OCI-LY3 (cell line): Measurements from ENCODE around the gene KCTD5.

ENCODE experiments used
- H2AFZ ChIP-seq: fragments of 200-600, 300-600 bp; shearing (Covaris generic); 2 replicates; pipeline ENCODE4 v1.6.0; 2014; ENCODE audit warnings: antibody characterized with exemption, low read depth, low read length
- H3K27ac ChIP-seq: fragments of 200-600, 300-600 bp; sonication (generic); 2 replicates; pipeline ENCODE4 v1.5.1; 2014; ENCODE audit warnings: mild to moderate bottlenecking, low read length, moderate library complexity, mixed read lengths
- H3K27me3 ChIP-seq: fragments of 200-600, 300-600 bp; sonication (generic); 2 replicates; pipeline ENCODE4 v1.6.1; 2014; ENCODE audit warnings: low read depth, low read length, mixed read lengths
- H3K36me3 ChIP-seq: fragments of 200-600, 300-600 bp; sonication (generic); replicated peaks from 2 replicates; pipeline ENCODE3; 2014; ENCODE audit warnings: low read depth, low read length, mixed read lengths
- H3K4me1 ChIP-seq: fragments of 300-600, 200-600 bp; sonication (generic); 2 replicates; pipeline ENCODE4 v1.6.1; 2014; ENCODE audit warnings: low read length, mixed read lengths
- H3K4me2 ChIP-seq: fragments of 200-600, 300-600 bp; sonication (generic); 2 replicates; pipeline ENCODE4 v1.6.1; 2014; ENCODE audit warnings: low read length, mixed read lengths
- H3K4me3 ChIP-seq: fragments of 300-600, 200-600 bp; sonication (generic); 2 replicates; pipeline ENCODE4 v1.5.1; 2014; ENCODE audit warnings: antibody characterized with exemption, mild to moderate bottlenecking, low read length, moderate library complexity
- H3K79me2 ChIP-seq: fragments of 300-600, 200-600 bp; shearing (Covaris generic); 2 replicates; pipeline ENCODE4 v1.6.1; 2014; ENCODE audit warnings: mild to moderate bottlenecking, low read length, mixed read lengths
- H3K9ac ChIP-seq: fragments of 300-600, 200-600 bp; shearing (Covaris generic); 2 replicates; pipeline ENCODE4 v1.6.0; 2014; ENCODE audit warnings: mild to moderate bottlenecking, low read length, moderate library complexity
- H3K9me3 ChIP-seq: fragments of 200-600, 300-600 bp; shearing (Covaris generic); 2 replicates; pipeline ENCODE4 v1.6.1; 2014; ENCODE audit warnings: low read length, mixed read lengths; ENCODE audit not compliant: insufficient read depth
- H4K20me1 ChIP-seq: fragments of 200-600, 300-600 bp; sonication (generic); 2 replicates; pipeline ENCODE4 v1.6.1; 2016; ENCODE audit warnings: low read length, mixed read lengths; ENCODE audit not compliant: insufficient read depth
- EZH2phosphoT487 ChIP-seq: fragments of 200-600 bp; shearing (Covaris generic); IDR thresholded peaks from 2 replicates; pipeline ENCODE4 v1.6.1; 2018; ENCODE audit warnings: antibody characterized with exemption, mixed run types, low read depth
- TF ChIP-seq, protein P1 (sequence below): fragments of 200-600, 300-600 bp; sonication (generic); IDR thresholded peaks from 2 replicates; pipeline ENCODE4 v1.5.1; 2014; ENCODE audit warnings: antibody characterized with exemption, low read length, low read depth

Gene KCTD5

GRCh38 chr16:2697401-2697948, 15.2 kb downstream of the KCTD5 start:
- Histone ChIP-seq H3K4me2 (no peak overlapping the region), H3K9me3 (no peaks in the 10 kb centered on the region), H2AFZ (no peak overlapping the region), H3K27ac (no peak overlapping the region), H4K20me1 (peaks cover 25% of the 10 kb centered on the region; the same call in 1 of the 2 replicates), H3K9ac (no peak overlapping the region), H3K4me3 (no peak overlapping the region), H3K4me1 (no peaks in the 10 kb centered on the region), H3K36me3 (peaks cover 27% of the 10 kb centered on the region), H3K27me3 (no peaks in the 10 kb centered on the region), H3K79me2 (peaks cover 11% of the 10 kb centered on the region)
- TF ChIP-seq, protein P1, sequence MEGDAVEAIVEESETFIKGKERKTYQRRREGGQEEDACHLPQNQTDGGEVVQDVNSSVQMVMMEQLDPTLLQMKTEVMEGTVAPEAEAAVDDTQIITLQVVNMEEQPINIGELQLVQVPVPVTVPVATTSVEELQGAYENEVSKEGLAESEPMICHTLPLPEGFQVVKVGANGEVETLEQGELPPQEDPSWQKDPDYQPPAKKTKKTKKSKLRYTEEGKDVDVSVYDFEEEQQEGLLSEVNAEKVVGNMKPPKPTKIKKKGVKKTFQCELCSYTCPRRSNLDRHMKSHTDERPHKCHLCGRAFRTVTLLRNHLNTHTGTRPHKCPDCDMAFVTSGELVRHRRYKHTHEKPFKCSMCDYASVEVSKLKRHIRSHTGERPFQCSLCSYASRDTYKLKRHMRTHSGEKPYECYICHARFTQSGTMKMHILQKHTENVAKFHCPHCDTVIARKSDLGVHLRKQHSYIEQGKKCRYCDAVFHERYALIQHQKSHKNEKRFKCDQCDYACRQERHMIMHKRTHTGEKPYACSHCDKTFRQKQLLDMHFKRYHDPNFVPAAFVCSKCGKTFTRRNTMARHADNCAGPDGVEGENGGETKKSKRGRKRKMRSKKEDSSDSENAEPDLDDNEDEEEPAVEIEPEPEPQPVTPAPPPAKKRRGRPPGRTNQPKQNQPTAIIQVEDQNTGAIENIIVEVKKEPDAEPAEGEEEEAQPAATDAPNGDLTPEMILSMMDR, result no peak
- no peak for TF ChIP-seq EZH2phosphoT487

- Histone ChIP-seq H3K9me3 (no peaks in the 10 kb centered on the region), H3K4me1 (no peaks in the 10 kb centered on the region), H4K20me1 (peaks cover 19% of the 10 kb centered on the region; the same call in 1 of the 2 replicates), H3K9ac (no peak overlapping the region), H3K27me3 (no peaks in the 10 kb centered on the region), H3K36me3 (peaks cover 34% of the 10 kb centered on the region), H3K4me3 (no peak overlapping the region), H3K27ac (no peak overlapping the region), H3K79me2 (peaks cover 3% of the 10 kb centered on the region), H3K4me2 (no peak overlapping the region), H2AFZ (no peak overlapping the region)
- no peak for TF ChIP-seq EZH2phosphoT487
- TF ChIP-seq, protein P1, result no peak
Measured at GRCh38 chr16:2698103-2698870, 16.0 kb downstream of the KCTD5 start.

DNA sequence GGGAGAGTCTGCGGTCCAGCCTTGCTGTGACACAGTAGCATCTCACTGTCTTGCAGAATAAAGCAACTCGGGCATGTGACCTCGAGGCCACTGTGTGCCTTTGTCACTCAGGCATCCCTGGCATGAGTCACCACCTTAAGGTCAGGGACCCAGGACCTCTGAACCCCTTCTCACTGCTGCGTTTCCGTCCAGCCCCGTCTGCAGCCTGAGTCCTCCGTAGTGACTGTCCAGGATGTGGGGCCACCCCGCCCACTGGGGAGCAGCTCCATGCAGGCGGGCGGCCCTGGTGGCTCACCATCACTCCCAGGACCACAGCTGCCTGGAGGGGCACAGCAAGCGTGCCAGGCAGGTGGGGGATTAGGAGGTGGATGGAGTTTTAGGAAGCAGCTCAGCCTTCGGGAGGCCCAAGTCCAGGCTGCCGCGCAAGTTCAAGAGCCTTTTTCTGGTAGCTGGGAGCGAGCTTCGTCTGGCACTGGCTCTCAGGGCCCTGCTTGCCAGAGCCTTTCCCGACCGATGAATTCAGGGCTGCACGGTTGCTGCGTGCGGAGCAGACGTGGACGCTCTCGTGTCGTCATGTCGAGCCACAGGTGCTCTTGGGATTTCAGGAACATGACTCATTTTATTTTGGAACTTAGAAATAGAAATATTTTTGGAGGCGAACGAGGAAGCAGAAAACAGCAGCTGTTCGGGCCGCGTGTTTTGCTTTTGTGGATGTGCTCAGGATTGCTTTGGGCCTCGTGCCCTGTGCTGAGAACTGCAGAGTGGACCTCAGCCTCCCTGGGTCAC, 16.8 kb downstream of the KCTD5 start:
- no peak overlapping the region for H3K4me3 ChIP-seq
- H3K4me2 ChIP-seq, result no peak overlapping the region
- no peak overlapping the region for H3K27ac ChIP-seq
- H3K36me3 ChIP-seq, result peaks cover 34% of the 10 kb centered on the region
- TF ChIP-seq, protein P1, result no peak
- TF ChIP-seq EZH2phosphoT487, result no peak
- no peak overlapping the region for H2AFZ ChIP-seq
- H3K9ac ChIP-seq, result no peak overlapping the region
- no peaks in the 10 kb centered on the region for H3K9me3 ChIP-seq
- no peaks in the 10 kb centered on the region for H3K27me3 ChIP-seq
- H4K20me1 ChIP-seq, result peaks cover 16% of the 10 kb centered on the region; the same call in 1 of the 2 replicates
- H3K4me1 ChIP-seq, result no peaks in the 10 kb centered on the region
- H3K79me2 ChIP-seq, result no peaks in the 10 kb centered on the region; the same call in 1 of the 2 replicates
